Measurements from ENCODE around the gene FCN1.

Gene FCN1

DNA sequence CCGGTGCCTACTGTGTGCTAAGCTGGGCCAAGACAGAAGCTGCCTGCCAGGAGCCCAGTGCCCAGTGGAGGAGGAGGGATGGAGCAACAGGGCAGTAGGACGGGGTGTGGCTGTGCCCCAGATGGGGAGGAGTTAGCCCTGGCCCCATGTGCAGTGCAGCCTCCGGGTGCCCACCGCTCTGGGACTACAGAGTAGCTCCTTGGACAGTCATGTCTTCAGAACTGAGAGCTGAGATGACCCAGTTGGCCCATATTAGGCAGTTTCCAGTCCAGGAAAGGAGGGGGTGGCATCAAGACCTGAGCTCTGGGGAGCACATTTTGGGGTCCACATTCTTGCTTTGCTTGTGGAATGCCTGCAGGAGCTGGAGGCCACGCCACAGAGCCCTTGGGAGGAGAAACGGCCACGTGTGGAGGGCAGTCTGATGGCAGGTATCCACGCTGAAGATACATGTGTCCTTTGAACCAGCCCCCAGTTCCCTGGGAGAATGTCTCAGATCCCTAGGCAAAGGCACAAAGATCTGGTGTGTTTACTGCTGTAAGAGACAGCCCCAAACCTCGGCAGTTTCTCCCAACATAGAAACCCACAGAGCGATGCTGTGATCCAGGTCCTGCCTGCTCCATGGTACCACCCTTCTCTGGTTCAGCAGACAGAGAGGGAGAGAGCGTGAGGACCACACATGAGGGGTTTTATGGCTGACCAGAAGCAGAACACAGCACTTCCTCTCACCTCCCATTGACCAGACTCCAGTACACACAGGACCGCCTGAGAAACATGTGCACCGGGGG is 46.8 kb upstream of the FCN1 start:
- no peak for DNase-seq
- H3K9me3 ChIP-seq = no peaks in the 10 kb centered on the region
- no peaks in the 10 kb centered on the region for H3K36me3 ChIP-seq
- H3K4me3 ChIP-seq (ENCODE audit: low read depth, low read length) = no peak overlapping the region
- H3K27me3 ChIP-seq = no peaks in the 10 kb centered on the region
- TF ChIP-seq CTCF (IDR thresholded peaks at IDR 0.05; ENCODE audit: low read depth, low read length) = no peak
- peaks cover 17% of the 10 kb centered on the region for H3K4me1 ChIP-seq

DNA sequence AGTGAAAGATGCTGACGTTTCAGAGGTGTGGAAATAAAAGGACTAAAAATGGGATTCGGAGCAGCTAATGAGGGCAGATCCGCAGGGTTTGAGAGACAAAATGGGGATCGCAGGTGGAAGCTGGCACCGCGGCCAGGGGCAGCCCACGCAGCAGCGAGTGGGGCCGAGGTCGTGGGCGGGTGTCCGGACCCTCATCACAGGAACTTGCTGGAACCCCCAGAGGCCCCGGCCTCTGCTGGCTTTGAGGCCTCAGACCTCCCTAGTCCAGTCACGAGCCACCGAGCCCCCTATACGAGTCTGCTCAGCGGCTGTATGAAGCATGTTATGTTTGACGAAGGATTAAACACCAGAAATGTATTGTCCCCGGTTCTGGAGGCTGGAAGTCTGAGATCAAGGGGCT is 45.8 kb upstream of the FCN1 start:
- Histone ChIP-seq H3K36me3 (no peaks in the 10 kb centered on the region), H3K4me3 (ENCODE audit: low read depth, low read length) (no peak overlapping the region), H3K27me3 (no peaks in the 10 kb centered on the region), H3K4me1 (peaks cover 11% of the 10 kb centered on the region), H3K9me3 (no peaks in the 10 kb centered on the region)
- no peak for TF ChIP-seq CTCF (IDR thresholded peaks at IDR 0.05; ENCODE audit: low read depth, low read length)
- no peak for DNase-seq

DNA sequence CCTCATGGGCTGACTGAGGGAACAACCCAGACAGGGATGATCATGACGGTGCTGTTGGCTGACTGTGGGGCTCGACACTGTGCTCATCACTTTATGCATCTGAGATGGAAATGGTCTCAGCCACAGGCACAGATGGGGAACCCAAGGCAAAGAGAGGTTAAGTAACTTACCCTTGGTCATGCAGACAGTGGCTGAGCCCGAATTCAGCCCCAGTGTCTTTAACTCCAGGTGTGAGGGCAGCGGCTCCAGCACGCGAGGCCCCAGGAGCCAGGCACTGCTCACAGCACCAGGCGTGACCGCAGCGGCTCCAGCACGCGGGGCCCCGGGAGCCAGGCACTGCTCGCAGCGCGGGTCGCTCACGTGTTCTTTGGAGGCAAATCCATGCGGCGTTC is 45.3 kb upstream of the FCN1 start:
- TF ChIP-seq CTCF (IDR thresholded peaks at IDR 0.05; ENCODE audit: low read depth, low read length) = no peak
- no peaks in the 10 kb centered on the region for H3K27me3 ChIP-seq
- no peaks in the 10 kb centered on the region for H3K36me3 ChIP-seq
- H3K4me1 ChIP-seq = peaks cover 8% of the 10 kb centered on the region
- no peak overlapping the region for H3K4me3 ChIP-seq (ENCODE audit: low read depth, low read length)
- H3K9me3 ChIP-seq = no peaks in the 10 kb centered on the region
- no peak for DNase-seq

DNA sequence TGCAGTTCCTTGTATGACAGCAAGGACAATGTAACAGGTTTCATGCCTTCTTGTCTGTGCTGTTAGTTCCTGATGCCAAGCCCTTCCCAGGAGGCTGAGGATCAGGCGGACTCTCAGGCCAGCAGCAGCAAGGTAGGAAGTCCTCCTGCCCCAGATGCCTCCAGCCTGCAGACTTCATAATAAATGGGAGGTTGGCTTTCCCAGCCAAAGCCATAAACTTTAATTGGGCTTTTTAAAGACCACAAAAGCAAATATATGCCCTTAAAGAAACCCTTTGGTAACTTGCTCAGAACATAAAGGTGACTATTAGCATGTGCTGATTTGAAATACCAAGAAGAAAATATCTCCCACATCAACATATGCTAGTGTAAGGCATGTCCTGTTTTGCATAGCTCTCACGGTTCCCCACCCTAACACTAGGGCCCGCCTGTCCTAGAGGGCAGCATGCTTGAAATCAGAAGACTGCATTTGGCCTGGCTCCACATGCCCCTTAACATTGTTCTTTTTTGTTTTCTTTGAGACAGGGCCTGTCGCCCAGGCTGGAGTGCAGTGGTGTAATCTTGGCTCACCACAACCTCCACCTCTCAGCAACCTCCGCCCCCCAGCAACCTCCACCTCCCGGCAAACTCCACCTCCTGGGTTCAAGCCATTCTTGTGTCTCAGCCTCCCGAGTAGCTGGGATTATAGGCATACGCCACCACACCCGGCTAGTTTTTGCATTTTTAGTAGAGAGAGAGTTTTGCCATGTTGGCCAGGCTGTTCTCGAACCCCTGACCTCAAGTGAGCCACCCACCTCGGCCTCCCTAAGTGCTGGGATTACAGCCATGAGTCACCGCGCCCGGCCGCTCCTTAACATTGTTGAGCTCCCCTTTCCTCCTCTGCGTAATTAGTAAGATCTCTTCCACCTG is 44.6 kb upstream of the FCN1 start:
- peaks cover 5% of the 10 kb centered on the region for H3K4me1 ChIP-seq
- H3K27me3 ChIP-seq = no peaks in the 10 kb centered on the region
- H3K4me3 ChIP-seq (ENCODE audit: low read depth, low read length) = no peak overlapping the region
- no peak for DNase-seq
- no peaks in the 10 kb centered on the region for H3K36me3 ChIP-seq
- 0 out of 2 replicates have a peak, but pooled peaks have one; percentile 10 for TF ChIP-seq CTCF (IDR thresholded peaks at IDR 0.05; ENCODE audit: low read depth, low read length)
- H3K9me3 ChIP-seq = no peaks in the 10 kb centered on the region

DNA sequence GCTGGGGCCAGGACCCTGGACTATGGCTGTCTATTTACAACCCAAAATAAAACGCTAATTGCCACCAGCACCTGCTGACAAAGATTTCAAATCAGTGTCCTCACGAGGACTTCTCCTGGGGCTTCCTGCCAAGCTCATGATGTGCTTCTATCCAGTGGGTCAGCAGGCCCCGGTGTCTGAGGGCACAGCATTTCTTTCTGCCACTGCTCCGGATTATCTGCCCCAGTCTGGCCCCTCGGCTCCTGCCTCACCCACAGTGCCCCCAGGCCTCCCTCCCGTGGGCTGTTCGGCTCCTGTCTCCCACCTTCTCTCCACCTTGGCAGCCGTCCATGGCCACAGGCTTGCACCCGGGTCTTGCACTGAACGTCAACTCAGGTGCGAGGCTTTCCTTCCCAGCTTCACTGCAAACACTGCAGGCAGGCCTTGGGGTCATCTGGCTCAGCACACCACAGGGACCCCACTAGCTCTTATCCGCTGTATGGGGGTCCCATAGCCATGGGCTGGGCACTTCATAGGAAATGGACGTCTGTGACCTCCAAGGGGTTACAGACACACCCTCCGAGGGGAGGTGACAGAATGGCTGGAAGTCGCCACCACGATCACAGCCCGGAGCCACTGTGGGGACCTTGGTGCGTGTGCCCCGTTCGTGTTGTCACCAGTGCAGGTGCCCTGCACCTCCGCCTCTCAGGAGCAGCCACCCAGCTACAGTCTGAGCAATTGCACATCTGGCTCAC is 43.8 kb upstream of the FCN1 start:
- Histone ChIP-seq H3K27me3 (no peaks in the 10 kb centered on the region), H3K9me3 (no peaks in the 10 kb centered on the region), H3K4me1 (no peaks in the 10 kb centered on the region; the same call in none of the 2 replicates), H3K4me3 (ENCODE audit: low read depth, low read length) (no peak overlapping the region), H3K36me3 (no peaks in the 10 kb centered on the region)
- TF ChIP-seq CTCF (IDR thresholded peaks at IDR 0.05; ENCODE audit: low read depth, low read length) = no peak
- DNase-seq = no peak

Data from BE2C (cell line).